MM.1S (cell line): Measurements from ENCODE around the gene DGCR8.

Experiments used
- EZH2 ChIP-seq: fragments of 300-600 bp; sonication (generic); optimal IDR thresholded peaks from 2 replicates; pipeline ENCODE3; 2017; ENCODE audit warnings: low read depth, mild to moderate bottlenecking, antibody characterized with exemption, low read length, mixed read lengths
- TF ChIP-seq, protein P1 (sequence below): fragments of 300-600 bp; sonication (generic); IDR thresholded peaks from 2 replicates; pipeline ENCODE4 v1.5.1; 2016; ENCODE audit warnings: antibody characterized with exemption, low read length, mixed read lengths

DNA sequence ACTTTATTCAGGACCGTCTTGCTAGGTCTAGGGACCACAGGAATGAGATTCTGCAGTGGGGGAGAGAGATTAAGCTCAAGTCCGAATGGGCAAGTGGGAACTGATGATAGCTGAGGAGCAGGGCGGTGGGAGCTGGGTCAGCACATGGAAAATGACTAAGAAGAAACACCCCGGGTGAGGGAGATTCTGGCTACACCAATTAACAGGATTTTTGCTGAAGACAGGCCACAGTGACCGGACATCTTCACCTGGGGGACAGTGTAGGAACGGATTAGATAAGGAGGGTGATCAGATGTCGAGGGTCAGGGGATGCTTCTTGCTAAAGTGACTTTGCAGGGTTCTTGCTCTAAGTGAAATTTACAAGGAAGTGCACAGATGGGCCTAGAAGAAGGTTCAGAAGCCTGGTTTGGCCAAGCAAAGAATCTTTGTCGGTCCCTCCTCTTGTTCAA lies 8.5 kb upstream of the DGCR8 start:
- TF ChIP-seq, protein P1, sequence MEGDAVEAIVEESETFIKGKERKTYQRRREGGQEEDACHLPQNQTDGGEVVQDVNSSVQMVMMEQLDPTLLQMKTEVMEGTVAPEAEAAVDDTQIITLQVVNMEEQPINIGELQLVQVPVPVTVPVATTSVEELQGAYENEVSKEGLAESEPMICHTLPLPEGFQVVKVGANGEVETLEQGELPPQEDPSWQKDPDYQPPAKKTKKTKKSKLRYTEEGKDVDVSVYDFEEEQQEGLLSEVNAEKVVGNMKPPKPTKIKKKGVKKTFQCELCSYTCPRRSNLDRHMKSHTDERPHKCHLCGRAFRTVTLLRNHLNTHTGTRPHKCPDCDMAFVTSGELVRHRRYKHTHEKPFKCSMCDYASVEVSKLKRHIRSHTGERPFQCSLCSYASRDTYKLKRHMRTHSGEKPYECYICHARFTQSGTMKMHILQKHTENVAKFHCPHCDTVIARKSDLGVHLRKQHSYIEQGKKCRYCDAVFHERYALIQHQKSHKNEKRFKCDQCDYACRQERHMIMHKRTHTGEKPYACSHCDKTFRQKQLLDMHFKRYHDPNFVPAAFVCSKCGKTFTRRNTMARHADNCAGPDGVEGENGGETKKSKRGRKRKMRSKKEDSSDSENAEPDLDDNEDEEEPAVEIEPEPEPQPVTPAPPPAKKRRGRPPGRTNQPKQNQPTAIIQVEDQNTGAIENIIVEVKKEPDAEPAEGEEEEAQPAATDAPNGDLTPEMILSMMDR = no peak
- TF ChIP-seq EZH2 = no peak
